AG09319 (cell line): ENCODE results near the gene RENBP.
A peak's percentile ranks its signal among the peaks of the same experiment; 100 is the strongest.

Experiments
- DNase-seq: peaks from one replicate; pipeline ENCODE4 v3.0.0-alpha.2; 2010; ENCODE audit warnings: low read depth; ENCODE audit errors: extremely low read depth
- TF ChIP-seq, protein P1 (sequence below): IDR thresholded peaks from 2 replicates; pipeline ENCODE4 v1.5.1; 2011; ENCODE audit warnings: low read depth, mild to moderate bottlenecking, inconsistent platforms, low read length, moderate library complexity

RENBP gene

DNA sequence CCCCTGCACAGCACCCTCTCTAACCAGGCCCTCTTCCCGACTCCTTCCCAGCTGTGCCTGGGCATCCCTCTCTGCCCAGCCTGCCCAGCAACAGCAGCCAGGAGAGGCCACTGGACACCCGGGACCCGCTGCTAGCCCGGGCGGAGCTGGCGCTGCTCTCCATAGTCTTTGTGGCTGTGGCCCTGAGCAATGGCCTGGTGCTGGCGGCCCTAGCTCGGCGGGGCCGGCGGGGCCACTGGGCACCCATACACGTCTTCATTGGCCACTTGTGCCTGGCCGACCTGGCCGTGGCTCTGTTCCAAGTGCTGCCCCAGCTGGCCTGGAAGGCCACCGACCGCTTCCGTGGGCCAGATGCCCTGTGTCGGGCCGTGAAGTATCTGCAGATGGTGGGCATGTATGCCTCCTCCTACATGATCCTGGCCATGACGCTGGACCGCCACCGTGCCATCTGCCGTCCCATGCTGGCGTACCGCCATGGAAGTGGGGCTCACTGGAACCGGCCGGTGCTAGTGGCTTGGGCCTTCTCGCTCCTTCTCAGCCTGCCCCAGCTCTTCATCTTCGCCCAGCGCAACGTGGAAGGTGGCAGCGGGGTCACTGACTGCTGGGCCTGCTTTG lies 38.9 kb downstream of the RENBP start:
- no peak for DNase-seq
- TF ChIP-seq, protein P1, sequence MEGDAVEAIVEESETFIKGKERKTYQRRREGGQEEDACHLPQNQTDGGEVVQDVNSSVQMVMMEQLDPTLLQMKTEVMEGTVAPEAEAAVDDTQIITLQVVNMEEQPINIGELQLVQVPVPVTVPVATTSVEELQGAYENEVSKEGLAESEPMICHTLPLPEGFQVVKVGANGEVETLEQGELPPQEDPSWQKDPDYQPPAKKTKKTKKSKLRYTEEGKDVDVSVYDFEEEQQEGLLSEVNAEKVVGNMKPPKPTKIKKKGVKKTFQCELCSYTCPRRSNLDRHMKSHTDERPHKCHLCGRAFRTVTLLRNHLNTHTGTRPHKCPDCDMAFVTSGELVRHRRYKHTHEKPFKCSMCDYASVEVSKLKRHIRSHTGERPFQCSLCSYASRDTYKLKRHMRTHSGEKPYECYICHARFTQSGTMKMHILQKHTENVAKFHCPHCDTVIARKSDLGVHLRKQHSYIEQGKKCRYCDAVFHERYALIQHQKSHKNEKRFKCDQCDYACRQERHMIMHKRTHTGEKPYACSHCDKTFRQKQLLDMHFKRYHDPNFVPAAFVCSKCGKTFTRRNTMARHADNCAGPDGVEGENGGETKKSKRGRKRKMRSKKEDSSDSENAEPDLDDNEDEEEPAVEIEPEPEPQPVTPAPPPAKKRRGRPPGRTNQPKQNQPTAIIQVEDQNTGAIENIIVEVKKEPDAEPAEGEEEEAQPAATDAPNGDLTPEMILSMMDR: no peak

GRCh38 chrX:153903991-153904957 lies 40.2 kb downstream of the RENBP start, which contains the start of gene AVPR2:
Gene AVPR2, plus strand, starts transcription at chrX:153904673. Its CDS starts 473 bp downstream, at chrX:153905146.
- TF ChIP-seq, protein P1: no peak
- no peak for DNase-seq

DNA sequence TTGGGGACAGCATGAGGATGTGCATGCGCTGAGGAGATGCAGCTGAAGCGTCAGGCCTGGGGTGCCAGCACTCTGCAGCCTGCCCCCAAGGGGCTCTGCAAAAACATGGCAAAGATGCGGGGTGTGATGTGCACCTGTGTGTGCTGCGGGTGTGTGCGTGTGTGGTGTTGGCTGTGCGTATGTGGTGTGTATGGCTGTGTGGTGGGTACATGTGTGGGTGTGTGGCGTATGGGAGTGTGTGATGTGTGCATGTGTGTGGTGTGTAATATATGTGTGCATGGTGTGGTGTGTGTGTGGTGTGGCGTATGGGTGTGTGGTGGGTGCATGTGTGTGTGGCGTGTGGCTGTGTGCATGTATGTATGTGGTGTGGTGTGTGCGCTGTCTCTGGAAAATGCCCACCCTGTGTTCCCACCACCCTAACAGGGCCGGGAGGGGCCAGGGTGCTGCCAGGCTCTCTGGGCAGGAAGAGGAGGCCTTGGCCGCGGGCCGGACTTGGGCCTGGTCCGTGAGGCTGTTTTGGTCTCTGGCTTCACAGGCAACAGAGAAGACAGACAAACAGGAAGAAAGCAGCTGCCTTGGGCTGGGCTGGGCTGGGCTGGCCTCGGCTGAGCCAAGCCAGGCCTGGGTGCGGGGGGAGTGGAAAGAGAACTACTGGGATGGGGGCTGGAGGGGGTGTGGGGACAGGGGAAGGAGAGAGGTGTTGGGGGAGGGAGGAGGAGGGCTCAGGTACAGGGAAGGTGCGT lies 41.0 kb downstream of the RENBP start:
- TF ChIP-seq, protein P1: no peak
- DNase-seq: no peak

DNA sequence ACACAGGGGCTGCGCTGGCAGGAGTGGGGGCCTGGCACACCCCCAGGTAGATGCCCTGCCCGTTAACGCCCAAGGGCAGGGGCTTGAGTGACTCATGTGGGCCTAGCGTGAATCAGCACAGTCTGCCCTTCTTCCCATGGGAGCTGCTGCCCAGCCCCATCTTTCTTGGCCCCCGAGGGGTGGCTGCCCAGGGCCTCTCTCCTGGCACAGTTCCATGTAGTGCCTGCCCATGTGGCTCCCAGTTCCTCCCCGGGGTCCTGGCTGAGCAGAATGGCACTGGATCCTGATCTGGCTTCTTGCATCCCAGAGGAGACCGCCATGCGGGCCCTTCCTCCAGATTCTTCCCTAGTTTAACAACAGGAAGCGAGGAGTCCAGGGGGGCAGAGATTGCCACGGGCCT lies 42.1 kb downstream of the RENBP start:
- TF ChIP-seq, protein P1: no peak
- DNase-seq: no peak

- TF ChIP-seq, protein P1: no peak
- no peak for DNase-seq
Measured at GRCh38 chrX:153901753-153902140, 42.7 kb downstream of the RENBP start.

DNA sequence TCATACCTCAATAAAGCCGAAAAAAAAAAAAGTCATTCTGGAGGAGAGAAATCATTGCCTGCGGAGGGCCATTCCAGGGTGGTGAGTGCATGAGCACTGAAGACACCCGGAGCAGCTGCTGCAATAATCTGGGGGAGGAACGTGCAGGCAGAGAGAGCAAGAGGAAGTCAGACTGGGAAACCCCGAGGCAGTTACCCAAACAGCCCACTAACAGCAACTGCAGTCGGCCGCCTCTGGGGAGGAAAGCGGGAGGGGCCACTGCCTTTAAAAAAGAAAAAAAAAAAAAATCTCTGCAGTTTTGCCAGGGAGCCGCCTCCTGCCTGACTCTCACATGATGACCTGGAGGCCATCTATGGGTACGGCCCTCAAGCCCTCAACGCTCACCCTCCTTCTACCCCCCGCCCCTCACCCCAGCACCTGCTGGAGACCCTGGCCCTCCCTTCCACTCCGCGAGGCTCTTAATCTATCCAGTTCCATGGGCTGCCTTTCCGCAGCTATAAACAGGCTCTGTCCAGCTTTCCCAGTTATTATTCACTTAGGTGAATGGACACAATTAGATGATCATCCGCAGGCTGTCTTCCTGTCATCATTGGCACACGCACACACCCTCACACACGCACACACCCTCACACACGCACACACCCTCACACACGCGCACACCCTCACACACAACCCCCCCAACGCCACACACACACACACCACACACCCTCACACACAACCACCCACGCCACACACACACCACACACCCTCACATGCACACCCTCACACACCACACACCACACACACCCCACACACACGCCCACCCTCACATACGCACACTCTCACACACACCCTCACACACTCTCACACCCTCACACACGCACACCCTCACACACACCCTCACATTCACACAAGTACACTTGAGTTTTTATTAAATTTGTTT lies 43.4 kb downstream of the RENBP start:
- TF ChIP-seq, protein P1: no peak
- peak; percentile 52 for DNase-seq
